UCSD-AML1 (cell line): Measurements from ENCODE around the gene TSHB.
"Not testable (repeated sequence)": the region's sequence is repeated elsewhere in the genome, so short reads cannot be mapped to it uniquely, and the experiment has no call there.

Experiments used
- DNase-seq: peaks from one replicate; lab custom pipeline; 2025; ENCODE audit not compliant: unreplicated experiment; lab: John Stamatoyannopoulos, UW

TSHB gene

DNA sequence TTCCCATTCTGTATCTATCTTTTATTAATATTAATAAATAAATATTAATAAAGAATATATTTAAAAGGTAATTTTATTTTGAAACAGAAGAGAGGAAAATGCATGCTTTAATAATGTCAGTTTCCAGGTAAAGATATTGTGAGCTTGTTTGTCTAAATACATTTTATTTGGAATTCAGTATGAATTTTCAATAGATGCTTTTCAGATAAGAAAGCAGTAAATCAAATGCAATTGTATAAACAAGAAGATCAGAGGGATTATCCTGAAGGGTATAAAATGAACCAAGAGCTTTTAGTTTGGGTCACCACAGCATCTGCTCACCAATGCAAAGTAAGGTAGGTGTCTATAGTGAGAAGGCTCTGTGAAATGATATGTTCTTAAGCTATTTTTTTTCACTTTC, at the start of gene TSHB:
Gene TSHB (plus strand): TSS at position 301 of the 400 bp plus-strand sequence. CDS start 3,537 bp downstream, outside the sequence.
- DNase-seq, result no peak

DNA sequence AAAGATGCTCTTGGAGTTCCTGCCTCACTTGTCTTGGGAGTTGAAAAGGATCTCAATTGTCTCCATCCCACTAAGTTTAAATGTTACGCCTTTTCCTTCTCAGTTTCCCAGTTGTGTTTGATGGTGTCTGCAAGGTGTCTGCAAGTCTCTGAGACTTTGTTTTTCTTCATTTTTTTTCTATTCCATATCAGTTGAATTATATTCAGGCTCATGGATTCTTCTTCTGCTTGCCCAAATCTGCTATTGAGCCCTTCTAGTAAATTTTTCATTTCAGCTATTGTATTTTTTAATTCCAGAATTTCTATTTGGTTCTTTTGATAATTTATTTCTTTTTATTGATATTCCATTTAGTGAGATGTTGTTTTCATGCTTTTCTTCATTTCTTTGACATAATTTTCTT, 47.4 kb upstream of the TSHB start:
- DNase-seq, result no peak

DNA sequence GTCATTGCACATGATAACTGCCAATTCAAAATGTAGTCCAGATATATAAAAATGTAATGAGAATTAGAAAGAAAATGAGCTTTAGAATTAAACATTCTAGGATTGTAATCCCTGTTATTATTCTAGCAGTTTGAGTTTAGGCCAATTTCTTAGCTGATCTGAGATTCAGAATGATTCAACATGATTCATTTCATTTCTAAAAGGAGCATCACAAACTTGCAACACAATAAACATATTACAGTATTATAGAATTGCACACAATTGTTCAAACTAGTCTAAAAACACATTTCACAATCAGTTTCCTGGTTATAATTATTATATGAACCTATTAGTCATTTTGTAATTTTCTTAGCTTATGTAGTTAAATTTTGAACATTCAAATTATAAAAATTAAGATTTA, 43.3 kb upstream of the TSHB start:
- no peak for DNase-seq

DNA sequence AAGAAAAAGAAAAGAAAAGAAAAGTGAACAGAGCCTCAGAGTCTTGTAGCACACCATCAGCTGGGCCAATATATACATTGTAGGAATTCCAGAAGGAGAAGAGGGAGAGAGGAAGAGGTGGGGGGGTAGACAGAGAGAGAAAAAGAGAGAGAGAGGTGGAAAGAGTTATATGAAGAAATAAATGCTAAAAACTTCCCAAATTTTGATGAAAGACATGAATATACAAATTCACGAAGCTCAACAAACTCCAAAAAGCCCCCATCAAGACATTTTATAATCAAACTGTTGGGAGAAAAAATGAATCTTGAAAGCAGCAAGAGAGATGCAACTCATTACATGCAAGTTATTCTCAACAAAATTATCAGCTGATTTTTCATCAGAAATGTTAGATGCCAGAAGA, 41.5 kb upstream of the TSHB start:
- no peak for DNase-seq

DNA sequence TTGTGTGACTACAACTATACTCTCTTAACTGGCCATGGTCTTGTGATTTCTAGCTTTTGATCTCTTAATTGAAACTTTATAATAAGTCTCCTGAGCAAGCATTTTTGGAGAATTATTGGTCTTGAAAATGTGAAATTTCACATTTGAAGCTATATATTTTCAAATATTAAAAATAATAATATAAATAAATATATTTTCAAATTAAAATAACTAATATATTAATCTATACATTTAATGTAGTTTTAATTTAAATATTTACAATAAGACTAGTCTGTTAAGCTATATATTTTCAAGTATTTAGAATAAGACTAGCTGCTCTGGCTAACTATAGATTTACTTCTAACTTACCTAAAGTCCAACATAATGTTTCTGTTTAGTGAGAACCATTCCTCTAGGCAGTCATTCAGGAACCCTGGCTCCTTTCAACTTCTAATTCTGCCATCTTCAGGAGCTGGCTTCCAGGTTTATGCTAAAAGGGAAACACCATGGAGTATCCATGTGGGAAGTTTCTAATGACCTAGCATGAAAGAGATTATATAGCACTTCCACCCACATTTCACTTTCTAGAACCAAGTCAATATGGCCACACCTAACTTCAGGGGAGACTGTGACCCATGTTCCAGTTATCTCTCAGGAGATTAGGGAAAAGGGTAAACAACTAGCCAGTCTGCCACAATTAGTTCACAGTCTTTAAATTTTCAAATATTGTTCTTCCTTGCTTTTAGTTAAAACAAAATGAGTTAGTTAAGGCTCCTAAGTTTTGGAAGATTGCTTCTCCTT, 31.9 kb upstream of the TSHB start:
- DNase-seq, result no peak

DNA sequence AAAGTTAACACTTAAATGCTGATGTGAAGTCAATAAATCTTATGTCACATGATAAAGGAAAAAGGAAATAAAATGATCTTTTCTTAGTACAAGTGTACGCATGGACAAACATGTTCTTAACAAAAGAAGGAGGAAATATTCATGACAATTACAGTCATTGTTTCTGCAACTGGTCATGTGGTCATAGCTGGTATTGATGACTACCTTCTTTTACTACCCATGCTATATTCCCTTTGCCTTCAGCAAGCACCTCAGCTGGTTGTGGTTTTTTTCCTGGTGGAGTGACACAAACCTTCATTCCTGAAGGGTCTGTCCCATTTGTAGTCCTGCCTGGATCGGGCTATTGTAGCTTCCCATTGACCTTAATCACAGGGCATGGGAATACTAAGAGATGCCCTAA, 23.4 kb upstream of the TSHB start:
- no peak for DNase-seq

DNA sequence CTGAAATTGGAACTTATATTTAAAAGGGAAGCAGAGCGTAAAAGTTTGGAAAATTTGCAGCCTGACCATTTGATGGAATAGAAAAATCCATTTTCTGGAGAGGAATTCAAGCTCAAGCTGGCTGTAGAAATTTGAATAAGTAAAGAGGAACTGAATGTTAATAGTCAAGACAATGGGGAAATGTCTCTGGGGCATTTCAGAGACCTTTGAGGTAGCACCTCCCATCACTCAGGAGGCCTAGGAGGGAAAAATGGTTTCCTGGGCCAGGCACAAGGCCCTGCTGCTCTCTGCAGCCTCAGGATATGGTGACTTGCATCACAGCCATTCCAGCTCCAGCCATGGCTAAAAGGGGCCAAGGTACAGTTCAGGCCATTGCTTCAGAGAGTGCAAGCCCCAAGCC, 17.6 kb upstream of the TSHB start:
- DNase-seq, result no peak

DNA sequence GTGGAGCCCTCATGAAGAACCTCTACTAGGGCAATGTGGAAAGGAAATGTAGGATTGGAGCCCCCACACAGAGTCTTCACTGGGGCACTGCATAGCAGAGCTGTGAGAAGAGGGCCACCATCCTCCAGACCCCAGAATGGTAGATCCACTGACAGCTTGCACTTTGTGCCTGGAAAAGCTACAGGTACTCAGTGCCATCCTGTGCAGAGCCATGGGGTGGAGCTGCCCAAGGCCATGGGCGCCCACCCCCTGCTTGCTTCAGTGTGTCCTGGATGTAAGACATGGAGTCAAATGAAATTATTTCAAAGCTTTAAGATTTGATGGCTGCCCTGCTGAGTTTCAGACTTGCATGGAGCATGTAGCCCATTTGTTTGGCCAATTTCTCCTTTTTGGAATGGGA, 17.2 kb upstream of the TSHB start:
- DNase-seq, result no peak

DNA sequence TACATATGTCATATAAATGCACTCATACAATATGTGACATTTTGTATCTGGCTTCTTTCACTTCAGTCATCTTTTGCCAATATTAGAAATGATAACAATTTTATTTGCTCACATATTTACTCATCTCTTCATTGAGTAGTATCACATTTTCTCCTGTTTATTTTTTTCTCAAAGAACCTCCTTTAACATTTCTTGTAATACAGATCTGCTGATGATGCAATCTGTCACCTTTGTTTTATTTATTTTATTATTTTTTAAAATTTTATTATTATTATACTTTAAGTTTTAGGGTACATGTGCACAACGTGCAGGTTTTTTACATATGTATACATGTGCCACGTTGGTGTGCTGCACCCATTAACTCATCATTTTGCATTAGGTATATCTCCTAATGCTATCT, 15.8 kb upstream of the TSHB start:
- DNase-seq, result no peak

DNA sequence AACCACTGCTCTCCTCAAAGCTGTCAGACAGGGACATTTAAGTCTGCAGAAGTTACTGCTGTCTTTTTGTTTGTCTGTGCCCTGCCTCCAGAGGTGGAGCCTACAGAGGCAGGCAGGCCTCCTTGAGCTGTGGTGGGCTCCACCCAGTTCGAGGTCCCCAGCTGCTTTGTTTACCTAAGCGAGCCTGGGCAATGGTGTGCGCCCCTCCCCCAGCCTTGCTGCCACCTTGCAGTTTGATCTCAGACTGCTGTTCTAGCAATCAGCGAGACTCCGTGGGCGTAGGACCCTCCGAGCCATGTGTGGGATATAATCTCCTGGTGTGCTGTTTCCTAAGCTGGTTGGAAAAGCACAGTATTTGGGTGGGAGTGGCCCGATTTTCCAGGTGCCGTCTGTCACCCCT, 10.1 kb upstream of the TSHB start:
- not testable (repeated sequence) for DNase-seq

DNA sequence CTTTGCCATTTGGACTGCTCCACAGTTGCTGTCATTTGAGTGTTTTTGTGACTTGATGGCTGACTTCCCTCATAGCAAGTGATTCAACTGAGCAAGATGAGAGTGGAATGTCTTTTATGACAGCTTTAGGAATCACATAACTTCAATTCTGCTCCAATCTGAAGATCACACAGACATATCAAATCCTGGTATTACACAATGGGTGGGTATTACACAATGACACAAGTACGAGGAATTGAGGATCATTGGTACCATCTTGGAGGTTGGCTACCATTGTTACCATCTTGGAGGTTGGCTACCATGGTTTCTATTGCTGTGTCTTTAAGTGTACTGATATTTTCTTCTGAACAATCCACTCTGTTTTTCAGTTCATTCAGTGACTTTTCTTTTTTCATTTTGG, 8.5 kb upstream of the TSHB start:
- DNase-seq, result no peak

DNA sequence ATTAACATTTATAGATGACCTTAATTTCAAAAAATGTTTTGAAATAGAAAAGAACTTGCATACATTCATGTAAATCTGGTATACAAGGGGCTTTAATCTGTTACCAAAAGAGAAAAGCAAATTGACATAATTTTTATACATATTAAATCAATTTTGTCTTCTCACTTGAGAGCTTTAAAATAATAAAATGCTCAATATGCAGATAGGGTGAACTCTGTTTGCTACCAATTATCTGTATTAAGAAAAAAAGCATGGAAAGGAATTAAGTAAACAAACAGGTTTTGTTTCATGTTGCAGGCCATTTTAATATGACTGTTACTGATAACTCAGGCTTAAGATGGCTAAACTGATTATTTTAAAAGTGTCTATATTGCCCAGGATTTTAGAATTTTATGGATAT, 6.0 kb upstream of the TSHB start:
- DNase-seq, result no peak

DNA sequence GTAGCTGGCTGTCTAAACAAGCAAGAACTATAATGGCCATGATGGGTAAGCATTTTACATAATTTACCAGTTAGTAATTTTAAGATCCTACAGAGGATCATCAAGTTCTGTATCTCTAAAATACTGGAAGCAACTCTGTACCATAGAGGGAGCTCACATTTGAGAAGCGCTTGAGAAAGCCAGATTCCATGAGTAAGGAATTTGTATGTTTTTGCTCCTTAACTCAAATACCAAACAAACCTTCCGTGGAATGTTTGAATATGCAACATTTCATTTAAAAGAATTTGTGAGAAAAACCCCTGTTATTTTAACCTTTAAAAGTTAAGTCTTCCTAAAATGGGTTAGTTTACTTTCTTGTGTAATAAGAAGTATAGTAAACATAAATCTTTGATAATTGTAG, 2.0 kb downstream of the TSHB start:
- no peak for DNase-seq

DNA sequence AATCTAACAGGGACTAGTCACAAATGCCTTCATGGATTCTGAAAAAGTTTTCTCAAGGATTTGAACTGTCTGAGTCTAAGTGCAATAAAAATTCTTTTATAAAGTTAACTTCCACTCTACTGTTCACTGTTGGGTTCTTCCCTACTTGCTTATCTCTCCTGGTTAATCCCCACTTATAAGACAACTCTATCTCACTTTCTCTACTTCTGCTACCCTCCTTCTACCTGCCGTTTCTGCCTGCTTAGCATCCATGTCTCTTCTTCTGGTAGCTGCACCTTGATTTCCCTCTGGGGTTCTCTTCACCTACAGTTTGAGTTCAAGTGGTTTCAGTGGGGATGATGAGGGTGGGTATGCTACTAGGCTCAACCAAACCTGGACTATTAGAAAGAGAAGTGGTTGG, 6.0 kb downstream of the TSHB start:
- DNase-seq, result no peak

DNA sequence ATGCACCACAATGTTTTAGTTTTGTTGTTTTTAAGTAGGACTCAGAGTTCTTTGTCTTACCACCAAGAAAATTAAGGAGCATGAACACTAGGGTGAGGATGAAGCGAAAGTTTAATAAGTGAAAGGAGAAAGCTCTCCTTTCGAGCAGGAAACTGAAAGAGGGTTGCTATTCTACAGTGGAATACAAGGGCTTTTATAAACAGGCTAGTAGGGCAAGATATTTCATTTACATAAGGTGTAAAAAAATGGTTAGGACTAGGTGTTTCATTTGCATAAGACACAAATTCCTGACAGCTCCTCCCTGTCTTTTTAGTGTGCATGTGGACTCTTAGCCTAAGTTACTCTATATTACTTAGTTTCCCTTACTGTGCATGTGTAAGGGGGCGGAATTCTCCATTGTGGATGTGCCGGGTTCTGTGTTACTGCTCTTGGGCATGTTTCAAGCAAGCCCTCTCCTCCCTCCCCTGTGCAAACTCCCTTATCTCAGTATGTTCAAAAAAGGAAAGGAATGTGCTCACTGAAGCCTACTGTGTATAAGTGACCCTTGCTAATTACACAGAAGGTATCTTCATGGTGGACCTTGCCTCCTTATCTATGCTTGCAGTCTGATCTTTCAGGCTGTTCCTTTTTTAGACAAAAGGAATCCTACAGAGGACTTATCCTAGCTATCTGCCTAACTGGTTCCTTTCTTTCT, 7.3 kb downstream of the TSHB start:
- no peak for DNase-seq

DNA sequence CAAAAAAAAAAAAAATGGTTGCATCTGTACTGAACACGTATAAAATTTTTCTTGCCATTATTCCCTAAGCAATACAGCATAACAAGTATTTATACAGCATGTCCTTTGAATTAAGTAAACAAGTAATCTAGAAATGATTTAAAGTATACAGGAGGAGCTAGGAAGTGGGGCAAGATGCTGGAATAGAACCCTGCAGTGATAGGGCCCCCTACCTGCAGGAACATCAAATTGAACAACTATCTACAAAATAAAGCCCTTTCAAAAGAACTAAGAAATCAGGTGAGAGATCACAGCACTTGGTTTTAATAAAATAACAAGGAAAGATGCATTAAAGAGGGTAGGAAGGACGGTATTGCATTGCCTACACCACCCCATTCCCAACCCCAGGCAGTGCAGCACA, 10.9 kb downstream of the TSHB start:
- no peak for DNase-seq

DNA sequence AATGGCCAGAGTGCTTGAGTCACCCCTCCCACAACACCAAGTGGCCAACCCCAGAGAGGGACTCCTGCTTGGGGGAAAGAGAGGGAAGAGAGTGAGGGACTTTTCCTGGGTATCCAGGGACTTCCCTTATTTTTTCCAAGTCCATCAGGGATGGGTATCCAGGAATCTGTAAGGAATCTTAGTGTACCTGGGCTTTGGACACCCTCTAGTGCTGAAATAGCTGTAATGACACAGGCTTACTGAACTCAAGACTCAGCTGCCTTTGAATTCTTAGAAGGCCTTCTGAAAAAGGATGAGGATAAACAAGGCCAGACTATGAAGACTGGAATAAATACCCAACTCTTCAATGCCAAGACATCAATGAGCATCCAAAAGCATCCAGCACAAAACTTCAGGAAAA, 12.0 kb downstream of the TSHB start:
- no peak for DNase-seq

DNA sequence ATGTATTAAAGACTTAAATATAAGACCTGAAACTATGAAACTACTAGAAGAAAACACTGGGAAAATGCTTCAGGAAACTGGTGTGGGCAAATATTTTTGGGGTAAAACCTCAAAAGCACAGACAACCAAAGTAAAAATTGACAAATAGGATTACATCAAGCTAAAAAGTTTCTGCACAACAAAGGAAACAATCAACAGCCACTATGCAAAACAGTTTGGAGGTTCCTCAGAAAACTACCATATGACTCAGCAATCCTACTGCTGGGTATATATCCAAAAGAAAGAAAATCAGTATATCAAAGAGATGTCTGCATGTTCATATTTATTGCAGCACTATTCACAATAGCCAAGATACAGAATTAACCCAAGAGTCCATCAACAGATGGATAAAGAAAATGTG, 17.1 kb downstream of the TSHB start:
- no peak for DNase-seq

DNA sequence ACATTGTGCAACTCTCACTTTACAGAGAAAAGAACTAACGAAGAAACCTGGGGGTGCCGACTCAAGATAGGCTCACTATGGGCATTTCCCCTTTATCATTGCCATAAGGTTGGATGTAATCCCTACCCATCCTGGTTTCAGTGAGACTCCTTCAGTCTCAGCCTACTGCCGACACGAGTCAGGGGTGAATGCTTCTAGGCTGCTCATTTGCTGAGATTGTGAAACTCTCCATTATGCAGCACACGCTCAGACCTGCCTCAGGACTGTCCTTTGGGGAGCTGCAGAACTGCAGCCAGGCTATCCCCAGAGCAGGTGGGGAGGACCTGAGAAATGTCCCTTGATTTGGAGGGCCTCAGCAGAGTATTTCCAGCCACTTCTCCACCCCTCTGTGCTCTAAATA, 22.2 kb downstream of the TSHB start:
- no peak for DNase-seq

DNA sequence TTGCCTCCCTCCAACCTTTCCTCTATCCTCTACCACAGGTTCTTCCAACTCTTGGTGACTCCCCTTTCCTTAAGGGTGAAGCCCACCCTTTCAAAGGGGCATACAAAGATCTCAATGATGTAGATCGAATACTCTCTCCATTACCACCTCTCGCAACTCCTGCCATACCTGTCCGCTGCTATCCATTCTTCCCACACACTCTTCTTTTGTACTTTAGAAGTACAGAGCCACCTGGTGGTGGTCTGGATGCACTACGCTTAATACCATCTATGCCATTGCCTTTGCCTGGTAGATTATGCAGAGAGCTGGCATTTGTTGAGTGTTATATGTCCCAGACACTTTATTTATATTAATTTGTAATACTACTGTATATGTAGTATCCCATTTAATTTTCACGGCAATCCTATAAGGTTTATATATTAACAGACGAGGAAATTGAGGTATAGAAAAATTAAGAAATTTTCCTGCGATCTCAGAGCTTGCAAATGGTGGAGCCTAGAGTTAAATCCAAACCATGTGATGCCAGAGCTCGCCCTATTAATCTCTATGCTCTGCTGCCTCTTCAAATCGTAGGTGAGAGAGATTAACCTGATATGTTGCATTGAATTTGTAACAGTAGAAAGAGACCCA, 22.9 kb downstream of the TSHB start:
- DNase-seq, result no peak

DNA sequence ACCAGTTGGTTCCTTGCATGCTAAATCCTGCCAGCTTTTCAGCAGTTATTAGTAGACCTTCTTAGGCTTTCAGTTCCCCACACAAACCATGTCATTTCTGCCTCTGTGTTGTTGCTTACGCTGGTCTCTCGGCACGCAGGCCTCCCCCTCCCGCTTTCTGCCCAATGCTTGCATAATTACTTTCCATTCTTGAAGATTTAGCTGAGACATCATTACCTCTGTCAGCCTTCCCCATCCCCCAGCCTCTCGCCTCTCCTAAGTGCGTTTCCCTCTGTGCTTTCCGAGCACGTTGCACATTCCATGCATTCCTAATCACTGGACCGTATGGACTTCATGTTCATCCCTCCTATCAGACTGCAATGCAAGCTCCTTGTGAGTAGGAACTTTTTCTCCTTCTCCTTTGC, 26.8 kb downstream of the TSHB start:
- no peak for DNase-seq

DNA sequence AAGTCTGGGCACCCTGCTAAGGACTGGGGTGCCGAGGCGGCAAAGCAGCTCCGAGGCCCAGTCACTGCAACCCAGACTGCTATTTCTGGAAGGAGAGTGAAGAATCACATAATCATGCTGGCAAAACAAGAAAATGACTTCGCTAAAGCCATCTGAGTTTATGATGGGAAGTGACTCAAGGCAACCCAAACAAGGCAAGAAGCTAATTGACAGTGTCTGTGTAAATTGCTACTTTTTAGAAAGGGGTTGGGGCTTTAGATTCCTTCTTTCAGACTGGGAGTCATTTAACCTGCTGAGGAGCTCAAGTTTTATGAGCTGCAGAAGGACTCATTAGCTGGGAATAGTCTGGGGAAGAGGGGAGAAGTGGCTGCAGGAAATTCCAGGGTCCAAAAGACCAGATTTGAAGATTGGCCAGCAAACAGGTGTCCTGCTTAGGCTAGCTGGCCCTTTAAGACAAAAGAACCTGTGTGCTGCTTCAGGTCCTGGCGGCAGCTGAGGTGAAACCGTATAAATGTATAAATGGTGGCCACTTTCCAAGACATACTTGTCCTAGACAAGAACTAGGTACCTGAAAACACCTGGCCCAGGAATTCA, 28.1 kb downstream of the TSHB start:
- DNase-seq, result no peak
